ENCODE data around the gene MAPK10. TPM values are rescaled to one million over a fixed set of nuclear protein-coding genes. Genes with fewer than 3 reads are reported as not detected.

MAPK10 gene
- total RNA-seq, 3 donors from 2014 or later (not counting 1 experiment from before 2014, with no cell fraction given): 0.92 TPM; not detected in 2

DNA sequence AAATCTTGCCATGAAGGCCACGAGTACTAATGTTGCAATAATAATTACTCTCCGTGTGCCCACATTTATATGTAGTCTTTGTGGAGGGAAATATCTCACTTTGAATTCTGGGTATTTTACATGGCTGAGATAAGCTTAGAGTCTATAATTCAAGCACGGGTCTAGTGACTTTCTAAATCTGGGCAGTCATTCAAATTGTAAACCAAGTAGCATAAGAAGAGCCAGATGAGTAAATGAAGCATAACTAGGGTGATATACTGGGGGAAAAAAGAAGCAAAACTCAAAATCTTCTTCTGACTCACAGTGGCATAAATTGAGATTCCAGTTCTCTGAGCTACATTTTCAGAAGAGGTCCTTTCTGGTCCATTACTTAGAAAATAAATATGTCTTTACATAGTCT is 53.0 kb downstream of the MAPK10 start:
- Histone ChIP-seq H3K9me3 (ENCODE audit: control insufficient read depth, insufficient read depth, low read length) (no peaks in the 10 kb centered on the region), H3K27ac (ENCODE audit: low read length) (no peak overlapping the region), H3K27me3 (ENCODE audit: control insufficient read depth, insufficient read depth, low read length) (no peaks in the 10 kb centered on the region), H3K36me3 (ENCODE audit: control insufficient read depth, insufficient read depth, low read length) (no peaks in the 10 kb centered on the region), H3K4me3 (ENCODE audit: low read length) (no peak overlapping the region), H3K4me1 (ENCODE audit: control insufficient read depth, insufficient read depth, low read length) (no peaks in the 10 kb centered on the region)
- no peak for DNase-seq
- no peaks in the 10 kb centered on the region for H3K27me3 Mint-ChIP-seq (ENCODE audit: low read depth in 2 of 2)
- no peaks in the 10 kb centered on the region for H3K36me3 Mint-ChIP-seq
- intact Hi-C loops (cut with micrococcal nuclease): no loop called here
- TF ChIP-seq, protein P1, sequence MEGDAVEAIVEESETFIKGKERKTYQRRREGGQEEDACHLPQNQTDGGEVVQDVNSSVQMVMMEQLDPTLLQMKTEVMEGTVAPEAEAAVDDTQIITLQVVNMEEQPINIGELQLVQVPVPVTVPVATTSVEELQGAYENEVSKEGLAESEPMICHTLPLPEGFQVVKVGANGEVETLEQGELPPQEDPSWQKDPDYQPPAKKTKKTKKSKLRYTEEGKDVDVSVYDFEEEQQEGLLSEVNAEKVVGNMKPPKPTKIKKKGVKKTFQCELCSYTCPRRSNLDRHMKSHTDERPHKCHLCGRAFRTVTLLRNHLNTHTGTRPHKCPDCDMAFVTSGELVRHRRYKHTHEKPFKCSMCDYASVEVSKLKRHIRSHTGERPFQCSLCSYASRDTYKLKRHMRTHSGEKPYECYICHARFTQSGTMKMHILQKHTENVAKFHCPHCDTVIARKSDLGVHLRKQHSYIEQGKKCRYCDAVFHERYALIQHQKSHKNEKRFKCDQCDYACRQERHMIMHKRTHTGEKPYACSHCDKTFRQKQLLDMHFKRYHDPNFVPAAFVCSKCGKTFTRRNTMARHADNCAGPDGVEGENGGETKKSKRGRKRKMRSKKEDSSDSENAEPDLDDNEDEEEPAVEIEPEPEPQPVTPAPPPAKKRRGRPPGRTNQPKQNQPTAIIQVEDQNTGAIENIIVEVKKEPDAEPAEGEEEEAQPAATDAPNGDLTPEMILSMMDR (IDR thresholded peaks at IDR 0.05): no peak
- H3K9me3 Mint-ChIP-seq: peaks cover 6 to 9% of the 10 kb centered on the region in 2 donors
- H3K4me3 Mint-ChIP-seq: no peak overlapping the region
- no peak overlapping the region for H3K27ac Mint-ChIP-seq
- 96% methylated on average over 3 of the region's 3 CpGs for WGBS (ENCODE audit: insufficient coverage)
- no peak for ATAC-seq
- no peaks in the 10 kb centered on the region for H3K4me1 Mint-ChIP-seq

DNA sequence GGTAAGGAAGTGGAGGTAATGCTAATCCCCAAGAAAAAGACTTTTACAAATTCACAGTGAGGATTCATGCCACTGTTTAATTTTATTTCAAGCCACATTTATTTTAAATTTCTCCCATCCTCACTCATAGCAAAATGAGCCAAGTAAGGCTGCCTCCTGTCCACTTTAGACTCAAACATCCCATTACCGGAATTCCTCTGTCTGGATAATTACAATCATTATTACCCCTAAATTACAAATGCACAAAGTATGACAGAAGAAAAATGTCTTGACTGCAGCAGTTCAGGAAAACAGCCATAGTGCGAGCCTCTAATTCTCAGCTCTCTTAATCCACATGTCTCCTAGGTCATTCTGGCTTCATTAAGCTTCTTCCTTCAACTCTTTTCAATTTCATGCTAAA is 57.0 kb downstream of the MAPK10 start:
- intact Hi-C loops (cut with micrococcal nuclease): no loop called here
- H3K4me1 Mint-ChIP-seq: no peaks in the 10 kb centered on the region
- H3K4me3 Mint-ChIP-seq: no peak overlapping the region
- H3K4me3 ChIP-seq (ENCODE audit: low read length): no peak overlapping the region
- H3K27ac Mint-ChIP-seq: no peak overlapping the region
- H3K9me3 ChIP-seq (ENCODE audit: control insufficient read depth, insufficient read depth, low read length): no peaks in the 10 kb centered on the region
- no peaks in the 10 kb centered on the region for H3K4me1 ChIP-seq (ENCODE audit: control insufficient read depth, insufficient read depth, low read length)
- ATAC-seq: no peak
- H3K27ac ChIP-seq (ENCODE audit: low read length): no peak overlapping the region
- H3K27me3 ChIP-seq (ENCODE audit: control insufficient read depth, insufficient read depth, low read length): no peaks in the 10 kb centered on the region
- WGBS (ENCODE audit: insufficient coverage): 90% methylated on average over 2 of the region's 2 CpGs
- DNase-seq: no peak
- no peaks in the 10 kb centered on the region for H3K27me3 Mint-ChIP-seq (ENCODE audit: low read depth in 2 of 2)
- no peaks in the 10 kb centered on the region for H3K36me3 ChIP-seq (ENCODE audit: control insufficient read depth, insufficient read depth, low read length)
- TF ChIP-seq, protein P1 (IDR thresholded peaks at IDR 0.05): no peak
- no peaks in the 10 kb centered on the region for H3K36me3 Mint-ChIP-seq
- H3K9me3 Mint-ChIP-seq: peaks cover 4 to 8% of the 10 kb centered on the region in 2 donors

DNA sequence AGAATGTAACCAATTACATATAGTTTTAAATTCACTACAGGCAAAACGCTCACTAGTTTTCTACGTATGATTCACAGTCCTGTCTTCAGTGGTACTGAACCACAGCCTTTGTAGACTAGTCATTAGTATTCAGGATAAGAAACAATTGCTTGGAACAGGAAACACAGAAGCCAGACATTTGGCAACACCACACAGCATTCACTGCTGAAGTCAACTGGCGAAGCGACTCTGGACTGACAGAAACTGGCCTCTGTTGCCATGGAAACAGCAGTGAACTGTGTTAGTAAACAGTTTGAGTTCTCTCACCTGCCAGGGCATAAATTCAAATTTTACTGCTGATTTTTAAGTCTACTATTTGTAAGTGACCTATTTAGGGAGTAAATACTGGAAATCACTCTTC is 57.6 kb downstream of the MAPK10 start:
- Mint-ChIP-seq H3K36me3 (no peaks in the 10 kb centered on the region), H3K27me3 (ENCODE audit: low read depth in 2 of 2) (no peaks in the 10 kb centered on the region), H3K4me3 (no peak overlapping the region), H3K9me3 (peaks cover 5% of the 10 kb centered on the region in 2 donors), H3K27ac (no peak overlapping the region), H3K4me1 (no peaks in the 10 kb centered on the region)
- ATAC-seq: no peak
- H3K27me3 ChIP-seq (ENCODE audit: control insufficient read depth, insufficient read depth, low read length): no peaks in the 10 kb centered on the region
- H3K9me3 ChIP-seq (ENCODE audit: control insufficient read depth, insufficient read depth, low read length): no peaks in the 10 kb centered on the region
- H3K27ac ChIP-seq (ENCODE audit: low read length): no peak overlapping the region
- H3K4me3 ChIP-seq (ENCODE audit: low read length): no peak overlapping the region
- H3K36me3 ChIP-seq (ENCODE audit: control insufficient read depth, insufficient read depth, low read length): no peaks in the 10 kb centered on the region
- no peaks in the 10 kb centered on the region for H3K4me1 ChIP-seq (ENCODE audit: control insufficient read depth, insufficient read depth, low read length)
- 76% methylated on average over 4 of the region's 4 CpGs for WGBS (ENCODE audit: insufficient coverage)
- DNase-seq: no peak
- TF ChIP-seq, protein P1 (IDR thresholded peaks at IDR 0.05): no peak
- intact Hi-C loops (cut with micrococcal nuclease): no loop called here

DNA sequence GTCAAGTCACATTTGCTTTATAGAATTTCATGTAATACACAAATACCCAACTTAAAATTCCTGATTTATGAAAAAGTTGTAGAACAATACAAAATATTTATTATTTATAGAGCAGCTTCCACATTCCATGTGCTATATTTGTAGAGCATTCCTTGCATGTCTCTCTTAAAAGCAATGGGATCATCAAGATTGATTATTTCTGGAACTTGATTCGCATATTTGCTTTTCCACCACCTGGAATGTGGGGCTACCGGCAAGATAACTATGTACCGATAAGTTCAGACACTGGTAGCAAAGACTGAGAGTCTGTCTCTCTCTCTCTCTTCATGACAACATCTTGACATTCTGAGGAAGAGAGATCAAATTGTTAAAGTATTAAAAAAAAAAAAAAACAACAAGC is 59.3 kb downstream of the MAPK10 start:
- Mint-ChIP-seq H3K36me3 (no peaks in the 10 kb centered on the region), H3K4me3 (no peak overlapping the region), H3K27ac (no peak overlapping the region), H3K4me1 (no peaks in the 10 kb centered on the region), H3K9me3 (peaks cover 5% of the 10 kb centered on the region in 2 donors), H3K27me3 (ENCODE audit: low read depth in 2 of 2) (no peaks in the 10 kb centered on the region)
- Histone ChIP-seq H3K4me1 (ENCODE audit: control insufficient read depth, insufficient read depth, low read length) (no peaks in the 10 kb centered on the region), H3K36me3 (ENCODE audit: control insufficient read depth, insufficient read depth, low read length) (no peaks in the 10 kb centered on the region), H3K4me3 (ENCODE audit: low read length) (no peak overlapping the region), H3K9me3 (ENCODE audit: control insufficient read depth, insufficient read depth, low read length) (no peaks in the 10 kb centered on the region), H3K27ac (ENCODE audit: low read length) (no peak overlapping the region), H3K27me3 (ENCODE audit: control insufficient read depth, insufficient read depth, low read length) (no peaks in the 10 kb centered on the region)
- TF ChIP-seq, protein P1 (IDR thresholded peaks at IDR 0.05): no peak
- DNase-seq: no peak
- WGBS (ENCODE audit: insufficient coverage): 94% methylated on average over 3 of the region's 3 CpGs
- intact Hi-C loops (cut with micrococcal nuclease): no loop called here
- no peak for ATAC-seq

Measured in natural killer cell (primary cell).